Muscle layer of duodenum (tissue), 2 donors: ENCODE results near the gene ACSF3.

Experiments
- H3K27ac ChIP-seq: one replicate; pipeline ENCODE4 v1.7.0; 2013; ENCODE audit warnings: mild to moderate bottlenecking, low read length
- H3K27me3 ChIP-seq: one replicate; pipeline ENCODE4 v1.7.0; 2013; ENCODE audit warnings: low read depth, mild to moderate bottlenecking, control low read depth, low read length
- H3K36me3 ChIP-seq, 2 donors: one replicate each; pipeline ENCODE4 v1.7.0; 2013; ENCODE audit warnings: low read length in 2 of 2, control low read depth in 1 of 2, mild to moderate bottlenecking in 1 of 2; ENCODE audit not compliant: insufficient read depth in 2 of 2, control insufficient read depth in 1 of 2
- H3K4me1 ChIP-seq, 2 donors: one replicate each; pipeline ENCODE4 v1.7.0; 2013; ENCODE audit warnings: low read length in 2 of 2, mild to moderate bottlenecking in 2 of 2, control low read depth in 1 of 2, moderate library complexity in 1 of 2; ENCODE audit not compliant: insufficient read depth in 2 of 2, control insufficient read depth in 1 of 2
- H3K4me3 ChIP-seq, 2 donors: one replicate each; pipeline ENCODE4 v1.7.0; 2013; ENCODE audit warnings: low read length in 2 of 2, low read depth in 1 of 2, mild to moderate bottlenecking in 1 of 2
- H3K9me3 ChIP-seq, 2 donors: one replicate each; pipeline ENCODE4 v1.7.0; 2013; ENCODE audit warnings: low read length in 2 of 2, control low read depth in 1 of 2, mild to moderate bottlenecking in 1 of 2; ENCODE audit not compliant: control insufficient read depth in 1 of 2
- donor health status: healthy.

The ACSF3 gene

GRCh38 chr16:89118361-89119165 lies 24.9 kb downstream of the ACSF3 start:
- H3K4me3 ChIP-seq = no peak overlapping the region
- no peaks in the 10 kb centered on the region for H3K4me1 ChIP-seq
- H3K36me3 ChIP-seq = peaks cover 22 to 81% of the 10 kb centered on the region in 2 donors
- no peaks in the 10 kb centered on the region for H3K27me3 ChIP-seq
- no peaks in the 10 kb centered on the region for H3K9me3 ChIP-seq
- H3K27ac ChIP-seq = no peak overlapping the region

GRCh38 chr16:89119166-89119621 lies 25.5 kb downstream of the ACSF3 start:
- peaks cover 22 to 81% of the 10 kb centered on the region in 2 donors for H3K36me3 ChIP-seq
- H3K27me3 ChIP-seq = no peaks in the 10 kb centered on the region
- no peaks in the 10 kb centered on the region for H3K4me1 ChIP-seq
- H3K27ac ChIP-seq = no peak overlapping the region
- H3K4me3 ChIP-seq = no peak overlapping the region
- H3K9me3 ChIP-seq = no peaks in the 10 kb centered on the region

- H3K27ac ChIP-seq = no peak overlapping the region
- no peaks in the 10 kb centered on the region for H3K27me3 ChIP-seq
- H3K9me3 ChIP-seq = no peaks in the 10 kb centered on the region
- no peak overlapping the region for H3K4me3 ChIP-seq
- H3K36me3 ChIP-seq = peaks cover 24 to 81% of the 10 kb centered on the region in 2 donors
- H3K4me1 ChIP-seq = no peaks in the 10 kb centered on the region
Observed at GRCh38 chr16:89119661-89120141, 26.0 kb downstream of the ACSF3 start.

GRCh38 chr16:89120281-89120680 lies 26.6 kb downstream of the ACSF3 start:
- no peak overlapping the region for H3K4me3 ChIP-seq
- H3K27ac ChIP-seq = no peak overlapping the region
- peaks cover 24 to 80% of the 10 kb centered on the region in 2 donors for H3K36me3 ChIP-seq
- no peaks in the 10 kb centered on the region for H3K27me3 ChIP-seq
- H3K9me3 ChIP-seq = peaks cover 0 to under 1% of the 10 kb centered on the region in 2 donors
- H3K4me1 ChIP-seq = no peaks in the 10 kb centered on the region

GRCh38 chr16:89120921-89121351 lies 27.3 kb downstream of the ACSF3 start:
- no peaks in the 10 kb centered on the region for H3K4me1 ChIP-seq
- no peaks in the 10 kb centered on the region for H3K27me3 ChIP-seq
- H3K9me3 ChIP-seq = peaks cover 0 to 7% of the 10 kb centered on the region in 2 donors
- H3K36me3 ChIP-seq = peaks cover 30 to 83% of the 10 kb centered on the region in 2 donors
- H3K27ac ChIP-seq = no peak overlapping the region
- no peak overlapping the region for H3K4me3 ChIP-seq

GRCh38 chr16:89121691-89122321 lies 28.2 kb downstream of the ACSF3 start:
- Histone ChIP-seq H3K27ac (no peak overlapping the region), H3K36me3 (peaks cover 28 to 87% of the 10 kb centered on the region in 2 donors)

DNA sequence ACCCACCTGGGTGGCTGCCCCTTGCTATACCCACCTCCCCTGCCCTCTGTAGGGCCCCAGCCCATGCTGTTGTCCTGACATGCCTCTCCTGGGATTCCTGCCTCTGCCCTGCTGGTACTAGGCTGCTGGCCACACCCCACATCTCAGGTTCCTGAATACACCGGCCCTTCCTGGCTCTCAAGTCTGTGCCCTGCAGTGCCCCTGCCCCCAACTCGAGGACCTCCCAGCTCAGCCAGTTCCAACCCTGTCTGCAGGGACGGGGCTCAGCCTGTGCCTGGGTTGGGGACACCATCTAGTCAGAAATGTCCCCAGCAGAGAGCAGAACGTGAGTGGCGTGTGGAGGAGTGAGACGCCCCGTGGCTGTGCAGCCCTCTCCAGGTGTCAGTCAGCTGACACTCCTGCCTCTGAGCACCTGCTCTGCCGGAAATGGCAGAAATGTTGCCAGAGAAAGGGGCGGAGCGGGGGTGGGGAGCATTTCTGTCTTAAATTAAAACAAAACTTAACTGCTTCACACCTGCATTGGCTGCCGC lies 28.7 kb downstream of the ACSF3 start:
- Histone ChIP-seq H3K9me3 (peaks cover 0 to 7% of the 10 kb centered on the region in 2 donors), H3K4me3 (no peak overlapping the region), H3K36me3 (peaks cover 25 to 81% of the 10 kb centered on the region in 2 donors), H3K27ac (no peak overlapping the region), H3K27me3 (no peaks in the 10 kb centered on the region), H3K4me1 (no peaks in the 10 kb centered on the region)

More at GRCh38 chr16:89121691-89122321, 28.2 kb downstream of the ACSF3 start:
- Histone ChIP-seq H3K4me1 (no peaks in the 10 kb centered on the region), H3K4me3 (no peak overlapping the region), H3K9me3 (peaks cover 0 to 7% of the 10 kb centered on the region in 2 donors), H3K27me3 (no peaks in the 10 kb centered on the region)

DNA sequence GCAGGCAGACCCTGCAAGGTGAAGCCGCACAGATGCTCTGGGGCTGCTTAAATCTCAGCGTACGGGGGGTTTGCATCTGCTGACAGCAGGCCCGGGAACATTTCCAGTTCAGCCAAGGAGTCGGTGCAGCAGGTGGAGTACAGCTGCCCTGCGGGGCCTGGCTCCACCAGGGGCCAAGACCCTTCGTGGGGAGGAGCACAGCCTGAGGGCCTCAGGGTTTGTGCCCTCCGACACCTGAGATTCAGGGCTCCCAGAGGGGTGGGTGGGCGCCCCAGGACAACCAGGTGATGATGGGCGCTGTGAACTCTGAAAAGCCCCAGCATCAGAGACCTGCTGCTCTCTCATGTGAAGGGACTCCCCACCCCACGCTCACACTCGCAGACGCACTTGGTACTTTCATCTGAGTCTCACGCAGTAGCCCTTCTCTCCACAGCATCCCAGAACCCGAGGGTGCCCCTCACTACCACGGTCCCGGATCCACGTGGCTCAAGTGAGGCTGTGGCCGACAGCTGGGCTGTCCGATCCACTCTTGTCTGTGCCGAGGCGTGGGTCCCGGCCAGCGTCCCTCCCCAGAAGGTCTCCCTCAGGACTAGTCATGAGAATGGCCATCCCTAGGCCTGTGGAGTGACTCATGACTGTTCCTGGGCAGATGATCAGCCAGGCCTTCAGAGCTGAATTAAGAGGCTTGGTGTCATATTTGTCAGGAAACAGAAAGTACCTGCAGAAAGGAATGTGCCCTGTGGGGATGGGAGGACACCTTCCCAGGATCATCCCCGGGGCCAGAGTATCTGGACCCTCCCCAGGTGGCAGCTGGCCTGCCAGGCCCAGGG lies 29.6 kb downstream of the ACSF3 start:
- H3K27me3 ChIP-seq = no peaks in the 10 kb centered on the region
- no peak overlapping the region for H3K27ac ChIP-seq
- H3K9me3 ChIP-seq = peaks cover 0 to 7% of the 10 kb centered on the region in 2 donors
- H3K4me1 ChIP-seq = no peaks in the 10 kb centered on the region
- H3K4me3 ChIP-seq = no peak overlapping the region
- H3K36me3 ChIP-seq = peaks cover 25 to 72% of the 10 kb centered on the region in 2 donors

GRCh38 chr16:89123831-89124100 lies 30.1 kb downstream of the ACSF3 start:
- Histone ChIP-seq H3K27me3 (no peaks in the 10 kb centered on the region), H3K4me1 (no peaks in the 10 kb centered on the region), H3K36me3 (peaks cover 25 to 69% of the 10 kb centered on the region in 2 donors), H3K4me3 (no peak overlapping the region), H3K27ac (no peak overlapping the region), H3K9me3 (peaks cover 0 to 7% of the 10 kb centered on the region in 2 donors)

DNA sequence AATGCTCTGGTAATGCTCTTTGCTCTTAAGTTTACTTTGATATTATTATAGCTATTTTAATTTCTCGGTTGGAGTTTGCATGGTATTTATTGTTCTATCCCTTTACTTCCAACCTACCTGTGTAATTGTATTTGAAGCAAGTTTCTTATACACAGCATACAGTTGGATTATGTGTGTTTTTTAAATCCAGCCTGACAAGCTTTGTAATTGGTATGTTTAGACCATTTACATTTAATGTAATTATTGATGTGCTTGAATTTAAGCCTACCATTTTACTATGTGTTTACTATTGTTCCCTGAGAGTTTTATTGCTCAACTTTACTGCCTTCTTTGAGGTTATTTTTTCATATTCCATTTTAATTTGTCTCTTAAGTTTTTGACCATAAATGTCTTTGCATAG lies 35.7 kb downstream of the ACSF3 start:
- Histone ChIP-seq H3K27ac (no peak overlapping the region), H3K4me3 (no peak overlapping the region), H3K4me1 (no peaks in the 10 kb centered on the region), H3K27me3 (no peaks in the 10 kb centered on the region), H3K36me3 (peaks cover 15 to 57% of the 10 kb centered on the region in 2 donors), H3K9me3 (peaks cover 0 to 9% of the 10 kb centered on the region in 2 donors)

DNA sequence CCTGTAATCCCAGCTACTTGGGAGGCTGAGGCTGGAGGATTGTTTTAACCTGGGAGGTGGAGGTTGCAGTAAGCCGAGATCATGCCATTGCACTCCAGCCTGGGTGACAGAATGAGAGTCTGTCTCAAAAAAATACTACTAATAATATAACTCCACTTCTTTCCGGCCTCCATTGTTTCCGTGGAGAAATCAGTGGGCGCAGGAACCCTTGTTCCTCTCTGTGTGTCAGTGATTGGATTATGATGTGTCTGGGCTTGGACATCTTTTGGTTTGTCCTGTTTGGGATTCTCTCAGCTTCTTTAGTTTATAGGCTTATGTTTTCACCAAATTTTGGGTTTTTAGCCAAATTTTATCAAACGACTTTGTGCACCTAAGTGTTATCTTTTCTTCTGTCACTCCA lies 36.8 kb downstream of the ACSF3 start:
- peaks cover 0 to 7% of the 10 kb centered on the region in 2 donors for H3K9me3 ChIP-seq
- H3K4me1 ChIP-seq = no peaks in the 10 kb centered on the region
- no peak overlapping the region for H3K4me3 ChIP-seq
- peaks cover 15 to 53% of the 10 kb centered on the region in 2 donors for H3K36me3 ChIP-seq
- no peak overlapping the region for H3K27ac ChIP-seq
- H3K27me3 ChIP-seq = no peaks in the 10 kb centered on the region
